ENCODE data around the gene CLDN16.

CLDN16 gene

GRCh38 chr3:190378240-190378891 lies 9.6 kb upstream of the CLDN16 start:
- no peak for DNase-seq (ENCODE audit: extremely low read depth in 1 of 2, low read depth in 1 of 2)

- no peak for DNase-seq (ENCODE audit: extremely low read depth in 1 of 2, low read depth in 1 of 2)
Measured at GRCh38 chr3:190380184-190380583, 7.8 kb upstream of the CLDN16 start.

DNA sequence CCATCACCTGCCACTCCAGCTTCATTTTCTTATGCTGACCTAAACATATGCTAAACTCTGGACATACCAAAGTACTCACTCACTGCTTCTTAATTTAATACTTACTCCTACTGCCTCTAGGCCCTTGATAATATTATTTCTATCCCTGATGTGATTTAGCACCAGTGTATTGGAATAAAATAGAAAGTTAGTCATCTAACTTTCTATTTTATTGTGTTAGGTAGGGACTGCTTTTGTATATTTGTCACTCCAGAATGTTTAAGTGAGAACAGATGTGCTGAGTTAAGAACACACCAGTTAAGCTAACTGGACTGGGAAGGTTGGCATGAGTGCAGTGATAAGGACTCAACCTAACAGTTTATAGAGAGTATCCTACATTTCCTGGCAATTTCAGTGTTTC lies 6.5 kb upstream of the CLDN16 start:
- no peak for DNase-seq (ENCODE audit: extremely low read depth in 1 of 2, low read depth in 1 of 2)

DNA sequence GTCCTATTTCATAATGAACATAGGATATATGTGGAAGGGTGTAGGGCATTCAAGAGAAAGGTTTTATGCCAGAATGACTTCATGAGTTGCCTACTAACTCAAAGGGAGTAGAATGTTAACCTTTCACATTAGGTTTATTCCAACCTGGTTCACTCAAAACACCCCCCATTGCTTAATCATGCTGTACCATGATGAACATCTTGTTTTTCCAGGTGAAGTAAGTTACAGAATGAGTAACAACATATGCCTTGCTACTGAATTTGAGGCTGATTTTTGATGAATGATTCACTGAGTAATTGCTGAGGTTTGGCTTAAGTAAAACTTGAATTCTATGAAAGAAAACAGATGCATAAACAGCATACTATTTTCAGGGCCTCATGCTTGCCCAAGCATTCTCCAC lies 5.9 kb upstream of the CLDN16 start:
- DNase-seq (ENCODE audit: extremely low read depth in 1 of 2, low read depth in 1 of 2) = no peak

DNA sequence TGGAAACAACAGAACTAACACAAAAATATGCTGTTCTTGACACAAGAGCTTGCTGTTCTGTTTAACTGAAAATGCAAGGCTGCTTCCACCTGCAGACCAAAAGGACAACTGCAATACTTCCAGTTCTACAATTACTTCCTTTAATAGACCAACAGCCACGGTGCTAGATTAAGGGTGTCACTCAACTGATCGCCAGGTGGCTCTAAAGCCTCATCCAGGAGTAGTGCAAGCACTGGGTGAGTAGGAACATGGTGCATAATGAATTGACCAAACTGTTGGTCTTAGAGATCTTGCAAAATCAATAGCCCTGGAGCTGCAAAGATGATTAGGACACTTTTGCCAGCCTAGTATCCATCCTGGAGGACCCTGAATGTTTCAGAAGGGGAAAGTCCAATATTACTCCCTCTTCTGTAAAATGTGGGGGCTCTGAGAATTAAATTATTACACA lies 3.6 kb upstream of the CLDN16 start:
- DNase-seq (ENCODE audit: extremely low read depth in 1 of 2, low read depth in 1 of 2) = no peak

DNA sequence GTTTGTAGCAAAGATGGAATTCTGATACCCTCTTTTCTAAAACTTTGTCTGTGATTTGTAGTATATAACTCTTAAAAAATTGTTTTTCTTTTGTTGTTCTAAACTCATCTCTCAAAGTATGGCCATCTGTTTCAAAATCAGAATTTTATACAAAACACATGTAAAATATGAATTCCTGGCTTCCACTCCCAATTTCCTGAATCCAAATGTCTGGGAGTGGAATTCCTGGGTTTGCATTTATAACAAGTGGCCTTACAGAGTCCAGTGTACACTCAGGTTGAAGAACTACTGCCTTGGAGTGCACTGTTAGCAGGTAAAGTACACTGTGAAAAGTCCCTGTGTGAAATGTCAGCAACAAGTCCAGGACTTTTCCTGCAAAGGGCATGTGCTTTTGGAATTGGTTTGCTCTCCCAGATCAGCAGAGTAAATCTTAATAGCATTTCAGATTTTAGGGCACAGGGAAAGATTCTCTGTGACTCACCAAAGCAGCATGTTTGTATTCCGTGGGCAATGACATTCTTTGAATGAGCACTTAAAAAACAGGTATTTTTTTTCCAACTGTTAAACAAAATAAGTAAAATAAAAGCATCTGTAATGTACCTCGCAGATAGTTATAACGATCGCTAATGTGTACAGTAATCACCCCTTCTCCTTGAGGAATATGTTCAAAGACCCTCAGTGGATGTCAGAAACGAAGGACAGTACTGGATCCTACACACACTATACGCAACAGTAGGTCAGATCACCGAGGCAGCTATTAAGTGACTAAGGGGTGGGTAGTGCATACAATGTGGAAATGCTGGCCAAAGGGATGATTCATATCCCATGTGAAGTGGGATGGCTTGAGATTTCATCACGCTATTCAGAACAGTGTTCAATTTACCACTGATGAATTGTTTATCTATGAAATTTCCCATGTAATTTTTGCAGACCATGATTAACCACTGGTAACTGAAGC lies 2.0 kb upstream of the CLDN16 start:
- DNase-seq (ENCODE audit: extremely low read depth in 1 of 2, low read depth in 1 of 2) = no peak

DNA sequence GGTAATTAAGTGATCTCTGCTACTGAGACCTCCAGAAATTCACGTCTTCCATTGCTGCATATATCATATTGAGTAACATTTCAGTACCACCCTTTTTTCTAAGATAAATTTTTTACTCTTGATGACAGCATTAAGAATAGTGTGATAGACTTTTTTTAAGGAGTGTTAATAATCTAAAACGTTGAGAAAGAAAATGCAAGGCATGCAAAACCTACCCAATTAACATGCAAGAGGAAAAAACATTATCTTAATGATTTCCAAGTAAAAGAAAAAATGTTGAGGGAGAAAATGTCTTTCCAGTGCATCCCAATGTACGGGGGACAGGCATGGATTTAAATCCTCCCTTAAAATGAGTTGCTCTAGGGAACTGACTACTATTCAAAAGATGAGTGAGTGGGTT lies 740 bp downstream of the CLDN16 start:
- no peak for DNase-seq (ENCODE audit: extremely low read depth in 1 of 2, low read depth in 1 of 2)

- no peak for DNase-seq (ENCODE audit: extremely low read depth in 1 of 2, low read depth in 1 of 2)
Measured at GRCh38 chr3:190396001-190396400, 8.0 kb downstream of the CLDN16 start.

DNA sequence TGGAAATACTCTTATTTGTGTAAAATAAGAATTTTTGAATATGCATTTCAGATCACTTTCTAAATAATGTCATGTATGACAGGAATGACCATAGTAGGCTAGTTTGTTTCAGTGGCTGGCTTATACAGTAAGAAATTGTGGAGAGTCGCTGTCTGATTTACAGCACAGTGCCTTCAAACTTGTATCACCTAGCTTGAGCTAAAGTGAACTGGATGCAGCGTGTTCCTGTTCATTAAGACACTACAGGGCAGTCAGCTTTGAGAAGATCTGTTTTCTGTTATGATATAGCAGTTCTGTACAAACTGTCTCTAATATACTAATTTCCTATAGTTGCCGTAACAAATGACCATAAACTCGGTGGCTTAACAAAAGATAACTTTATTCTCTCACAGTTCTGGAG lies 9.9 kb downstream of the CLDN16 start:
- DNase-seq (ENCODE audit: extremely low read depth in 1 of 2, low read depth in 1 of 2) = no peak

- no peak for DNase-seq (ENCODE audit: extremely low read depth in 1 of 2, low read depth in 1 of 2)
Measured at GRCh38 chr3:190399677-190400076, 11.7 kb downstream of the CLDN16 start.

DNA sequence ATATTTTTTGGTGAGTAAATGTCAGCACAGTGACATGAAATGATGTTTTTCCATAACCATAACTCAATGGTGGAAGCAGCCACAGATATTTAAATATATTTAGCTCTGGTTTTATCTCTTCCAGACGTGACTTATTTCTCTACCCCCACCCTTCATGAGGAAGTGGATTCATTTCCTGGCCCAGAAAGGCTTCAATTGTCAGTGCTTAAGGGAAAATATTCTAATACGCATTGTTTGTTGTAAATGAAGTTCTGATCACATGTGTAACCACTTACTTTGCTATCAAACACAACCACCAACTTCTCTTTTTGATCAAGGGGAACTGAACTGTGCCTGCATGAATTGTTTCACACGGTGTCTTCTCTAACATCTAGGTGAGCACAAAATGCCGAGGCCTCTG lies 14.0 kb downstream of the CLDN16 start:
- DNase-seq (ENCODE audit: extremely low read depth in 1 of 2, low read depth in 1 of 2) = no peak

DNA sequence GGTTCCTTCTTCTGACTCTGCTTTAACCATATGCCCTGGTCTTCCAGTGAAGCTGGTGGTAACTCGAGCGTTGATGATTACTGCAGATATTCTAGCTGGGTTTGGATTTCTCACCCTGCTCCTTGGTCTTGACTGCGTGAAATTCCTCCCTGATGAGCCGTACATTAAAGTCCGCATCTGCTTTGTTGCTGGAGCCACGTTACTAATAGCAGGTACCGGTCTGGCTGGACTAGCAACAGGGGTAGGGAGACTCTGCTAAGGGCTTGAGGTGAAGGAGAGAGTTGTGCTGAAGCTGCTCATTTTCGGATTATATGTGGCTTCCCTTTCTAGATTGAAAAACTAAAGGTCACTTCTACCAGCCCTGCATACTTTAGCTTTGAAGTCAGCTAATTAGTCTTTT lies 16.8 kb downstream of the CLDN16 start:
- no peak for DNase-seq (ENCODE audit: extremely low read depth in 1 of 2, low read depth in 1 of 2)

- no peak for DNase-seq (ENCODE audit: extremely low read depth in 1 of 2, low read depth in 1 of 2)
Measured at GRCh38 chr3:190414297-190414696, 26.3 kb downstream of the CLDN16 start.

DNA sequence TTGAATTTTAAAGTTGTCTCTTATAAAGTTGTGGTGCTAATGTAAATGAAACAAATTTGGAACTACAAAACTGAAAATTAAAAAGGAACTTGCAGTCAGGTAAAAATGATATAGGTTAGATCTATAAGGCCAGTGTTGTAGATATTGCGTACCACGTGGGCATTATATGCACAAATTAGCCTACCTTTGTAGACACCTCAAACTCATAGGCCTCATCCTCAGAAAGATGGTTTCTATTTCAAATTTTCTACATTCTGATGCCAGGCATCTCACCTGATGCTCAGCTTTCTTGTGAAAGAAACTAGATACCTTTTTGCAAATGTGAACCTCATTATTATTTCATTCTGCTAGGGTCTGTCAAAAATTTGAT lies 36.1 kb downstream of the CLDN16 start:
- no peak for DNase-seq (ENCODE audit: extremely low read depth in 1 of 2, low read depth in 1 of 2)

DNA sequence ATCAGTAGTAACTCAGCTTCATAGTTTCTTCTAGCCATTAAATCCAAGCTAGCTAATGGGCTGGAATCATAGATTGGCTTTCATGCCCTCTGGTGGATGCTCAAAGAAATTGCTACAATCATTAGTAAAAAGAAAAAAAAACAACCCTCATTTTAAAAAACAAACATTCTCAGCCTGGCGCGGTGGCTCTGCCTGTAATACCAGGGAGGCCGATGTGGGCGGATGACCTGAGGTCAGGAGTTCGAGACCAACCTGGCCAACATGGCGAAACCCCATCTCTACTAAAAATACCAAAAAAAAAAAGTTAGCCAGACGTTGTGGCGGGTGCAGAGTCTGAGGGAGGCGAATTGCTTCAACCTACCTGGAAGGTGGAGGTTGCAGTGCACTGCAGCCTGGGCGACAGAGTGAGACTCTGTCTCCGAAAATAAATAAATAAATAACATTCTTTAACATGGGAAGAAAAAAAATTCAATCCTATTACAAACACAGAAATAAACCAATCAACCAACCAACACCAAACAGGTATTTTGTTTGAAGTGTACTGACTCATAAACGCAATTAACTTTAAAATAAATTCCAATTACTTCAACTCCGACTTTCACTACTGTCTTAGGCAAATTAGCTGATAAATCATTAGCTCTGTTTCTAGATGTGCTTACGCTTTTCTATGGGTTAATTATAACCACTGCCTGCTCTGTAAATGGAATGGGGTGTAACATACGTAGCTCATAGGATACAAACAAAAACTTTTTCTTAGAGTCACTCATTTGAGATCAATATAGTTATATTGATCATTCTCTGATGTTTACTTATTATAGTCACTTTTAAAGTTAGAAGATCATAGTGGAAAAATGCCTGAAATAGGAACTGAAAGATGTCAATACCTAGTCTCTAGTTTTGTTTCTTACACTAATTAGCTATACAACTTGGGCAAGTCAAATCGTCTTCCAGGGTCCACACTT lies 36.8 kb downstream of the CLDN16 start:
- DNase-seq (ENCODE audit: extremely low read depth in 1 of 2, low read depth in 1 of 2) = peak in 1 of 2 donors; percentile 16

GRCh38 chr3:190425833-190426232 lies 37.9 kb downstream of the CLDN16 start:
- DNase-seq (ENCODE audit: extremely low read depth in 1 of 2, low read depth in 1 of 2) = no peak

DNA sequence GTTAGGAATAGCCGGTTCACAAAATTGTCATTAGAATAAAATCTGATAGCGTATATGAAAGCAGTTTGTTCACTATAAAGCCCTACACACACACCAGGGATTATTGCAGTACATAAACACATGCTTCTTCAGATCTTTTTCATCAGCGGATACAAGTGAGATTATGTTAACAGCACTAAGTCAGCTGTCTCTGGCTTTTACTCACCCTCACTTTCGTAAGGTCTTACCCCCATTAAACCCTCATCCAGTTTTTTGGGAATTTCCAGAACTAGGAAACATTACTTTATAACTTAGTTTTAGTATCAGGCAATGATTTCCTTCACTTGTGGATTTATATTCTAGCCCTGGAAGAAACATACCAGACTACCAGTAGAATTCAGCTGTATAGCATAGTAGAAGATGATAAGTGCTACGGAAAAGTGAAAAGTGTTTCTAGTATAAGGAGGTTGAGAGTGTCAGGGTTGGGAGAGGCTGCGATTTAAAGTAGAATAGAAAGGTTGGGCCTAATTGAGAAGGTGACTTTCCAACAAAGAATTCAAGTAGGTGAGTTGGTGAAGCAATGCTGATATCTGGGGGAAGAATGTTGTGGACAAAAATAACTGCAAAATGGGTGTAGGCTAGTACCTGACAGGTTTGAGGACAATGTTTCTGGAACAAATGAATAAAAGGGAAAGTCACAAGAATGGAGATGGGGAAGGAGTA lies 39.0 kb downstream of the CLDN16 start:
- no peak for DNase-seq (ENCODE audit: extremely low read depth in 1 of 2, low read depth in 1 of 2)

DNA sequence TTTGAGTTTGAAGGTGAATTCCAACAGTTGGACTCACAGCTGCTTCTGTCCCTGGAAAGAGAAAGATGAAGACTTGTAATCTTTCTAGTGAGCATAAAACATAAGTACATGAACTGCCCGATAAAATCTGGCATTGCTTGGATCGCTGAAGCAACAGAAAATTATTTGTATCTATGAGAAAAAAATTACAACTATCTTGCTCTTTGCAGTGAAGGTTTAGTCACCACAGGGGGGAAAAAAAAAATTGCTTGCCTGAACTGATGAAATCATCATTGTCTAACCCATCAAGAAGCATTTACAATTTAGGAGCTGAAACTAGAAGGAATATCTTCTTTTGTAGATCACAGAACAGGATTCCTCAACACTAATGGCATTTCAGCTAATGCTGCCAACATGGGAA lies 41.7 kb downstream of the CLDN16 start:
- DNase-seq (ENCODE audit: extremely low read depth in 1 of 2, low read depth in 1 of 2) = no peak

DNA sequence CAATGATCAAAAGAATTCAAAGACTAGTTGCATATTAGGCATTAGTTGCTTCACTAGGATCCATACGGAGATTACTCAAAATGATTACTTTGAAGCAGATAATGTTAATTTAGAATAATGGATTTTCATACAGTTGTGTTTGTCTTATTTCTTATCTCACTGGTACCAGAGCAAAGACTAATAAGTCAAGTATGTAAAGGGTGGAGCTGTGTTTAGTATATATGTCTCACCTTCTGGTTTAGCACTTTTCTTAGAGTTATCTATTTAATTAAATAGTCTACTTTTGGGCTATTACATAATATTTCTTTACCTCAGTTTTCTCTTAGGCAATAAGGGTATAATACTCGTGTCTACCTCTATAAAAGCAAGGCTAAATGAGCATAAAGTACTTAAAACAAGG lies 42.9 kb downstream of the CLDN16 start:
- DNase-seq (ENCODE audit: extremely low read depth in 1 of 2, low read depth in 1 of 2) = no peak

DNA sequence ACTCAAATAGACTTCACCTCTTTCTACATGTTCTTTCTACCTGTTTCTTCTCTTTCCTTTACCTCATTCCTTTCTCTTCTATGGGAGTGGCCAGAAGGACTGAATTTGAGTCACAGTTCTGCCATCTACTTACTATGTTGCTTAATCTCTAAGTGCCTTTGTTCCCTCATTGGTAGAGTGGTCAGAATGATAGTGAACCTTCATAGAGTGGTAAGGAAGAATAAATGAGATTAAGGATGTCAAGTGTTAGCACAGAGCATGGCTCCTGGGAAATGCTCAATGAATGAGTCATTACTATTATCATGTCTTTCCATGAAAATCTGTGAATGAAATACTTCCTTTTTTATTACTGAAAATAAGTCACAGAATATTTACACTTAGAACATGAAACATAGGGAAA lies 44.3 kb downstream of the CLDN16 start:
- no peak for DNase-seq (ENCODE audit: extremely low read depth in 1 of 2, low read depth in 1 of 2)

- no peak for DNase-seq (ENCODE audit: extremely low read depth in 1 of 2, low read depth in 1 of 2)
Measured at GRCh38 chr3:190433626-190434025, 45.7 kb downstream of the CLDN16 start.
